ENCODE results near the gene CASP7.

DNA sequence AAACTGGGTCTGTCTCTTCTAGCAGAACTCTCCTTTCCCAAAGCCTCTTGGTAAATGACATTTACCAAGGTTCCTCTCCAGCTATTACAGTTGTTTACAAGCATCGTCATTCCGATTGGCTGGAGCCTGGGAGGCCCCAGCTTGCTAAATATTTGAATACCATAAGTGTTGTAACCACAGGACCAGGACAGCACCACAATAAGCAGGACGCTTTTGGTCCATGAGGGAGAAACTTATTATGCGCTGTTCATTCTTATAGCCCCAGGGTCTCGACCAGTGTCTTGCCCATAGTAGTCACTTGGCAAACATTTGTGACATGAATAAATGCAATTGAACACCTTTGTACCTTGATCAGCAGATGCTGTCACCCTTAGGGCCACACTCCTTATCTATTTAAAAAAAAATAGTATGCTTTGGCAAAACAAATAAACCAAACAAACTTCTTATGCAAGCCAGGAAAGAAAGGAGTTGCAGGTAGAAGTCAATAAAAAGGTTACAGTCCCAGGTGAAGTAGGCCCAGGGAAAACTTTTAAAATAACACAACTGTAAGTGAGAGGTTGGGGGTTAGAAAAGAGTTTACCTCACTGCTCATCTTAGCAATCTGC lies 48.7 kb upstream of the CASP7 start:
- TF ChIP-seq, protein P1, sequence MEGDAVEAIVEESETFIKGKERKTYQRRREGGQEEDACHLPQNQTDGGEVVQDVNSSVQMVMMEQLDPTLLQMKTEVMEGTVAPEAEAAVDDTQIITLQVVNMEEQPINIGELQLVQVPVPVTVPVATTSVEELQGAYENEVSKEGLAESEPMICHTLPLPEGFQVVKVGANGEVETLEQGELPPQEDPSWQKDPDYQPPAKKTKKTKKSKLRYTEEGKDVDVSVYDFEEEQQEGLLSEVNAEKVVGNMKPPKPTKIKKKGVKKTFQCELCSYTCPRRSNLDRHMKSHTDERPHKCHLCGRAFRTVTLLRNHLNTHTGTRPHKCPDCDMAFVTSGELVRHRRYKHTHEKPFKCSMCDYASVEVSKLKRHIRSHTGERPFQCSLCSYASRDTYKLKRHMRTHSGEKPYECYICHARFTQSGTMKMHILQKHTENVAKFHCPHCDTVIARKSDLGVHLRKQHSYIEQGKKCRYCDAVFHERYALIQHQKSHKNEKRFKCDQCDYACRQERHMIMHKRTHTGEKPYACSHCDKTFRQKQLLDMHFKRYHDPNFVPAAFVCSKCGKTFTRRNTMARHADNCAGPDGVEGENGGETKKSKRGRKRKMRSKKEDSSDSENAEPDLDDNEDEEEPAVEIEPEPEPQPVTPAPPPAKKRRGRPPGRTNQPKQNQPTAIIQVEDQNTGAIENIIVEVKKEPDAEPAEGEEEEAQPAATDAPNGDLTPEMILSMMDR (conservative IDR thresholded peaks at IDR 0.05 in 1 of 2, IDR thresholded peaks at IDR 0.05 in 1 of 2; ENCODE audit: extremely low read depth in 1 of 2, insufficient read depth in 1 of 2, low read depth in 1 of 2, low read length in 2 of 2) = no peak
- no peak for TF ChIP-seq EZH2 (IDR thresholded peaks at IDR 0.05; ENCODE audit: borderline replicate concordance, low read length)

All from mammary epithelial cell (primary cell).